D721Med (cell line): ENCODE results near the gene LCK.
"Not testable (repeated sequence)": the region's sequence is repeated elsewhere in the genome, so short reads cannot be mapped to it uniquely, and the experiment has no call there.

ENCODE experiments used
- DNase-seq: peaks from one replicate; pipeline ENCODE4 v3.0.0; 2011; ENCODE audit warnings: low spot score; ENCODE audit not compliant: insufficient read length
- FAIRE-seq: peaks from 2 replicates; lab custom pipeline; 2011; peaks lifted over from hg19 to GRCh38; lab: Jason Lieb, UNC
- TF ChIP-seq, protein P1 (sequence below): IDR thresholded peaks from 2 replicates; pipeline ENCODE4 v1.5.1; 2012; ENCODE audit warnings: mild to moderate bottlenecking, control low read depth; ENCODE audit not compliant: insufficient read depth; ENCODE audit errors: missing control alignments

LCK gene

DNA sequence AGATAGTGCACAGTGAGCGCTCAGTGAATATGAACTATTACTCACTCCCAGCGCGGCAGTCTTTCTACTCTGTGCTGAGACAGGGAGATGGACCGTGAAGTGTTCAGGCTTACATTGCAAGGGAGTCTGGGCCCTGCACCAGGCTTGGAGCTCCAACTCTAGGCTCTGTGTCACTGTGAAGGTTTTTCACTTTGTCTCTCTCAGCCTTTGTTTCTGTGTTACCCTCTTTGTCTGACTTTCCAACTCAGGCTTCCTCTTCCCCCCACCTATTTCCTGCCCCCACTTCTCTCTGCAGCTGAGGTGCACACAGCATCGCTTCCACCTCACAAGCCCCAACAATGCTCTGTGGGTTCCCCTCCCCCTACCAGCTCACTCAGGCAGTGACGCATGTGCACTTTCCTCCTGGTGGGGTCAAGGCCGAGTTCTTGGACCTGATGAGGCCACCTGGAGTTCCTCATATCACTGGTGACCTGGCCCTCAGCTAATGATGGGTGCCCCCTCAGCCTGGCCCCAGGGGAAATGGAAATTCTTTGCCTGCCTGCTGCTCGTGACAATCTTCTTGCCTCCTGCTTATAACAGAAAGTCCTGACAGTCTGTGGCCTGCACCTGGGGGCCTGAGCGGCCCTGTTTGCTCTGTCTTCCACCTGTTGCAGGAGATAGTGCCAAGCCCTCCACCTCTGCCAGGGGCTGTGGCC lies 1.1 kb upstream of the LCK start:
- no peak for FAIRE-seq
- DNase-seq, result no peak
- TF ChIP-seq, protein P1, sequence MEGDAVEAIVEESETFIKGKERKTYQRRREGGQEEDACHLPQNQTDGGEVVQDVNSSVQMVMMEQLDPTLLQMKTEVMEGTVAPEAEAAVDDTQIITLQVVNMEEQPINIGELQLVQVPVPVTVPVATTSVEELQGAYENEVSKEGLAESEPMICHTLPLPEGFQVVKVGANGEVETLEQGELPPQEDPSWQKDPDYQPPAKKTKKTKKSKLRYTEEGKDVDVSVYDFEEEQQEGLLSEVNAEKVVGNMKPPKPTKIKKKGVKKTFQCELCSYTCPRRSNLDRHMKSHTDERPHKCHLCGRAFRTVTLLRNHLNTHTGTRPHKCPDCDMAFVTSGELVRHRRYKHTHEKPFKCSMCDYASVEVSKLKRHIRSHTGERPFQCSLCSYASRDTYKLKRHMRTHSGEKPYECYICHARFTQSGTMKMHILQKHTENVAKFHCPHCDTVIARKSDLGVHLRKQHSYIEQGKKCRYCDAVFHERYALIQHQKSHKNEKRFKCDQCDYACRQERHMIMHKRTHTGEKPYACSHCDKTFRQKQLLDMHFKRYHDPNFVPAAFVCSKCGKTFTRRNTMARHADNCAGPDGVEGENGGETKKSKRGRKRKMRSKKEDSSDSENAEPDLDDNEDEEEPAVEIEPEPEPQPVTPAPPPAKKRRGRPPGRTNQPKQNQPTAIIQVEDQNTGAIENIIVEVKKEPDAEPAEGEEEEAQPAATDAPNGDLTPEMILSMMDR, result no peak

GRCh38 chr1:32255072-32256071 lies 4.3 kb downstream of the LCK start:
- DNase-seq (no peak), FAIRE-seq (no peak)
- TF ChIP-seq, protein P1, result no peak

DNA sequence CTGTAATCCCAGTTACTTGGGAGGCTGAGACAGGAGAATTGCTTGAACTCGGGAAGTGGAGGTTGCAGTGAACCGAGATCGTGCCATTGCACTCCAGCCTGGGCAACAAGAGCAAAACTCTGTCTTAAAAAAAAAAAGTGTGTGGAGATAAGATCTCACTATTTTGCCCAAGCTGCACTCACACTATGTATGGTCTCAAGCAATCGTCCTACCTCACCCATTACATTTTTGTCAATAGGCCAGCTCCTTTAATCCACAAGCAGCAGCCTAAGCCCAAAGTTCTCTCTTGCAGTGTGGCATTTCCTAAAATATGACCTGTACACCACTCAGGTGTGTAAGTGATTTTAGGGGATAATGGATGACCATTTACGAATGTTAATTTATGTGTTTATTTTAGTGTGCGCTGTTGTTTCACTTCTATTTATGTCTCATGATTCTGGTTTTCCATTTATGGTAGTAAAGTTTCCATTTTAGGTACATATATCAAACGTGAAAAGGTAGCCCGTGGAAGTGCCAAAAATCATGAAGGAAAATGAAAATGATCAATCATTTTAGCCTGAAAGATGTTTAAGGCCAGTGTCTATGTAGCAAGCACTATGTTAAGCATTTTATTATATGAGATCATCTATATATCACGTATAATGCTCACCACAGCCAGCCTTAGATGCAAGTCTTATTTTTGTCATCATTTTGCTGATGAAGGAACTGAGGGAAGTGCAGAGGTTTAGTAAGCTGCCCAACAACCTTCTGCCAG lies 5.6 kb downstream of the LCK start:
- TF ChIP-seq, protein P1, result no peak
- FAIRE-seq (no peak), DNase-seq (no peak)

DNA sequence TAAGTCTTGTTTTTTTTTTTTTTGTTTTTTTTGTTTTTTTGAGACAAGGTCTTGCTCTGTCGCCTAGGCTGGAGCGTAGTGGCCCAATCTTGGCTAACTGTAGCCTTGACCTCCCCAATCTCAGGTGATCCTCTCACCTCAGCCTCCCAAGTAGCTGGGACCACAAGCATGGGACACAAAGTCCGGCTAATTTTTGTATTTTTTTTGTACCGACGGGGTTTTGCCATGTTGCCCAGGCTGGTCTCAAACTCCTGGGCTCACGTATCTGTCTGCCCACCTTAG lies 6.1 kb downstream of the LCK start:
- FAIRE-seq (no peak), DNase-seq (no peak)
- TF ChIP-seq, protein P1, result no peak

- FAIRE-seq, DNase-seq: not testable (repeated sequence)
These were observed 12.2 kb downstream of the LCK start for GRCh38 chr1:32263236-32263593.

GRCh38 chr1:32263744-32264143 lies 12.7 kb downstream of the LCK start:
- no peak for FAIRE-seq
- TF ChIP-seq, protein P1, result no peak
- no peak for DNase-seq

DNA sequence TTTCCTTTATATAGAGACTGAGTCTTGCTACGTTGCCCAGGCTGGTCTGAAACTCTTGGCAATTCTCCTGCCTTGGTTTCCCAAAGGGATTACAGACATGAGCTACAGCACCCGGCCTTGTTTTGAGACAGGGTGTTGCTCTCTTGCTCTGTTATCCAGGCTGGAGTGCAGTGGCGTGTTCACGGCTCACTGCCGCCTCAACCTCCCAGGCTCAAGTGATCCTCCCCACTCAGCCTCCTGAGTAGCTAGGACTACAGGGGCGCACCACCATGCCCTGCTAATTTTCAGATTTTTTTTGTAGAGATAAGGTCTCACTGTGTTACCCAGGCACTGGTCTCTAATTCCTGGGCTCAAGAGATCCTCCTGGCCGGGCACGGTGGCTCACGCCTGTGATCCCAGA lies 14.8 kb downstream of the LCK start:
- DNase-seq (no peak), FAIRE-seq (no peak)
- TF ChIP-seq, protein P1, result no peak
